ENCODE measurements around the gene GAS2L2.

DNA sequence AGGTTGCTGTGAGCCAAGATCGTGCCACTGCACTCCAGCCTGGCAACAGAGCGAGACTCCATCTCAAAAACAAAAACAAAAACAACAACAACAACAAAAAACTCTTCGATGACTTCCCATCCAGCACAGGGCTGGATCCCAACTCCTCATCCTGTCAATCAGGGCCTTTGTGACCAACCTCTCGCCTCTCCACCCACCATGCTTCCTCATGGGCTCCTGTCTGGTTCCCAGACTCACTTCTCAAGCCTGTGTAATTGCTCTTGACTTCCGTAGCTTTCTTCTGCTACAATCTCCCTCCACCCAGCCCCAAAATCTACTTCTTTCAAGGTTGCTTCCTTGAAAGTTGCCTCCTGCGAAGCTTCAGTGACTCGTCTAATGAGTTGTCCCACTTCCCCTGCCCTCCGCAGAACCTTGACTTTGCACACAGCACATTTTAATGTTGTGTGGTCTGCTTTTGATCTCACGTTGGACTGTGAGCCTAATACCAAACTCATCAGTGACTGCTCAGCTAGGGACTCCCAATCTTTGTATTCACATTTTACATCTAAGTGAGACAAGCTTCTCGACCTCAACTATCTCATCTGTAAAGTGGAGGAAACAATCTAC, 22.5 kb downstream of the GAS2L2 start:
- TF ChIP-seq, protein P1, sequence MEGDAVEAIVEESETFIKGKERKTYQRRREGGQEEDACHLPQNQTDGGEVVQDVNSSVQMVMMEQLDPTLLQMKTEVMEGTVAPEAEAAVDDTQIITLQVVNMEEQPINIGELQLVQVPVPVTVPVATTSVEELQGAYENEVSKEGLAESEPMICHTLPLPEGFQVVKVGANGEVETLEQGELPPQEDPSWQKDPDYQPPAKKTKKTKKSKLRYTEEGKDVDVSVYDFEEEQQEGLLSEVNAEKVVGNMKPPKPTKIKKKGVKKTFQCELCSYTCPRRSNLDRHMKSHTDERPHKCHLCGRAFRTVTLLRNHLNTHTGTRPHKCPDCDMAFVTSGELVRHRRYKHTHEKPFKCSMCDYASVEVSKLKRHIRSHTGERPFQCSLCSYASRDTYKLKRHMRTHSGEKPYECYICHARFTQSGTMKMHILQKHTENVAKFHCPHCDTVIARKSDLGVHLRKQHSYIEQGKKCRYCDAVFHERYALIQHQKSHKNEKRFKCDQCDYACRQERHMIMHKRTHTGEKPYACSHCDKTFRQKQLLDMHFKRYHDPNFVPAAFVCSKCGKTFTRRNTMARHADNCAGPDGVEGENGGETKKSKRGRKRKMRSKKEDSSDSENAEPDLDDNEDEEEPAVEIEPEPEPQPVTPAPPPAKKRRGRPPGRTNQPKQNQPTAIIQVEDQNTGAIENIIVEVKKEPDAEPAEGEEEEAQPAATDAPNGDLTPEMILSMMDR (IDR thresholded peaks at IDR 0.05): no peak
- TF ChIP-seq POLR2A (IDR thresholded peaks at IDR 0.05): no peak
